Ascending aorta (tissue), 2 donors: Measurements from ENCODE around the gene TMEM132D. TPM values are rescaled to one million over a fixed set of nuclear protein-coding genes. Genes with fewer than 3 reads are reported as not detected.

Source experiments
- DNase-seq, 2 donors: peaks; one replicate each; pipeline ENCODE4 v3.0.0-alpha.2; 2019; ENCODE audit warnings: low spot score in 2 of 2
- H3K27ac ChIP-seq, 2 donors: fragments of 200-600 bp; sonication (generic); one replicate each; pipeline ENCODE4 v1.5.1; 2016 to 2017; ENCODE audit warnings: mild to moderate bottlenecking in 1 of 2
- H3K27me3 ChIP-seq: fragments of 200-600 bp; sonication (generic); one replicate; pipeline ENCODE4 v1.5.1; 2017
- H3K36me3 ChIP-seq, 2 donors: fragments of 200-600 bp; sonication (generic); one replicate each; pipeline ENCODE4 v1.5.1; 2016
- H3K4me1 ChIP-seq, 2 donors: fragments of 200-600 bp; sonication (generic); one replicate each; pipeline ENCODE4 v1.5.1; 2016 to 2017; ENCODE audit warnings: mild to moderate bottlenecking in 1 of 2
- H3K4me3 ChIP-seq, 2 donors: fragments of 200-600 bp; sonication (generic); one replicate each; pipeline ENCODE4 v1.5.1; 2016 to 2017; ENCODE audit warnings: mild to moderate bottlenecking in 1 of 2
- H3K9me3 ChIP-seq, 2 donors: fragments of 200-600 bp; sonication (generic); one replicate each; pipeline ENCODE4 v1.5.1; 2016
- intact Hi-C: fragments of 100-400 bp; cut with DNase I; formaldehyde crosslinking; loops from one replicate; pipeline ENCODE4 v1.15.1; 2023
- total RNA-seq: library from RNA; depleted of rRNA; stranded (reverse); fragments of >200 nt; gene quantifications from one replicate; pipeline ENCODE4 v1.1.0, GENCODE V29; 2016
- TF ChIP-seq, protein P1 (sequence below), 3 experiments: fragments of 200-600 bp in 2 of 3; fragments of 450-650 bp in 1 of 3; sonication (generic) in 2 of 3; IDR thresholded peaks; one replicate each; pipeline ENCODE4 v1.5.1; 2016 to 2019; ENCODE audit warnings: antibody characterized with exemption in 3 of 3, mild to moderate bottlenecking in 1 of 3, moderate library complexity in 1 of 3

TMEM132D gene
- total RNA-seq, 1 donor from 2014 or later = not detected

DNA sequence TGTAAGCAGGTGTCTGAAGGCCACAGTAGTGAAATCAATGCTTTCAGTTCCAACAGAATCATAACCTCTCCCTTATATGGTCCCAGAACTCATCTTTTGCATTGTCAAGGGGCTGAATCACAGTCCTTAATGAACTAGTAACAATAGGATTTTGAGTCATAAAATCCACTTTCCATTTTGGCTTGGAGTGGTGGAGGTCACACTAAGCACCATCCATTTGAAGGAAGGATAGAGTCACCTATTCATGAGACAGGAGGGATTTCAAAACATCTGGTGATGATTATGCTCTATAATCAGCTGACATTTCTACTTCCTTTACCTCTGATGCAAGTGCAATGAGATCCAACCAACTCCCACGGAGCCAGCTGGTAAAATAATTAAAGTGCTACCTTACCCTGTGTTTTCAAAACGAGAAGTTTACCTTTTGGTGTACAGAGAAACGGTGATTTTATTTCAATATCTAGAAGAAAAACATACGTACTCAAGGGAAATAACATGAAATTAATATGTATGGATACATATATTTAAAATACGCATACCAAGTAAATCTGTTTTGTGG is 59.1 kb downstream of the TMEM132D start:
- Histone ChIP-seq H3K4me3 (no peak overlapping the region), H3K4me1 (no peaks in the 10 kb centered on the region), H3K27ac (no peak overlapping the region), H3K36me3 (no peaks in the 10 kb centered on the region), H3K9me3 (no peaks in the 10 kb centered on the region), H3K27me3 (no peaks in the 10 kb centered on the region)
- intact Hi-C loops = no loop called here
- TF ChIP-seq, protein P1, sequence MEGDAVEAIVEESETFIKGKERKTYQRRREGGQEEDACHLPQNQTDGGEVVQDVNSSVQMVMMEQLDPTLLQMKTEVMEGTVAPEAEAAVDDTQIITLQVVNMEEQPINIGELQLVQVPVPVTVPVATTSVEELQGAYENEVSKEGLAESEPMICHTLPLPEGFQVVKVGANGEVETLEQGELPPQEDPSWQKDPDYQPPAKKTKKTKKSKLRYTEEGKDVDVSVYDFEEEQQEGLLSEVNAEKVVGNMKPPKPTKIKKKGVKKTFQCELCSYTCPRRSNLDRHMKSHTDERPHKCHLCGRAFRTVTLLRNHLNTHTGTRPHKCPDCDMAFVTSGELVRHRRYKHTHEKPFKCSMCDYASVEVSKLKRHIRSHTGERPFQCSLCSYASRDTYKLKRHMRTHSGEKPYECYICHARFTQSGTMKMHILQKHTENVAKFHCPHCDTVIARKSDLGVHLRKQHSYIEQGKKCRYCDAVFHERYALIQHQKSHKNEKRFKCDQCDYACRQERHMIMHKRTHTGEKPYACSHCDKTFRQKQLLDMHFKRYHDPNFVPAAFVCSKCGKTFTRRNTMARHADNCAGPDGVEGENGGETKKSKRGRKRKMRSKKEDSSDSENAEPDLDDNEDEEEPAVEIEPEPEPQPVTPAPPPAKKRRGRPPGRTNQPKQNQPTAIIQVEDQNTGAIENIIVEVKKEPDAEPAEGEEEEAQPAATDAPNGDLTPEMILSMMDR (IDR thresholded peaks at IDR 0.05) = no peak
- no peak for DNase-seq

DNA sequence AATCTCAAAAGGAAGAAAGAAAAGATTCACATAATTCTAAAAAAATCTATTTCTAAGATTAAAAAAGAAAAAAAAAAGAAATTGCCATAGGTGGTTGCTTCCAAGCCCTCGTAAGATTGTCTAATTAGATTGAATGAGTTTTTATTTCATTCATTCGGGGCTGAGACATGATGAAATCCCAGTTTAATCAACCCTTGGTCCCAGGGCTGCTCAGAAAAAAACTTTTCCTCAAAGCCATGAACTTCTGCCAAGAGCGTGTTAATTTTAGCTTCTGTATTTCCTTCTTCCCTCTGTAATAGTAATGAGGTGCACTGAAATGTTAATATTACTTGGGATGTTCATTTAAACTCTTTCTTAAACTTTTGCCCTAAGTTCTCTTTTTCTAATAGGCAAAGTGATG is 62.6 kb downstream of the TMEM132D start:
- DNase-seq = no peak
- intact Hi-C loops = no loop called here
- no peak overlapping the region for H3K27ac ChIP-seq
- TF ChIP-seq, protein P1 (IDR thresholded peaks at IDR 0.05) = no peak
- no peaks in the 10 kb centered on the region for H3K36me3 ChIP-seq
- no peaks in the 10 kb centered on the region for H3K9me3 ChIP-seq
- no peak overlapping the region for H3K4me3 ChIP-seq
- no peaks in the 10 kb centered on the region for H3K27me3 ChIP-seq
- H3K4me1 ChIP-seq = no peaks in the 10 kb centered on the region

DNA sequence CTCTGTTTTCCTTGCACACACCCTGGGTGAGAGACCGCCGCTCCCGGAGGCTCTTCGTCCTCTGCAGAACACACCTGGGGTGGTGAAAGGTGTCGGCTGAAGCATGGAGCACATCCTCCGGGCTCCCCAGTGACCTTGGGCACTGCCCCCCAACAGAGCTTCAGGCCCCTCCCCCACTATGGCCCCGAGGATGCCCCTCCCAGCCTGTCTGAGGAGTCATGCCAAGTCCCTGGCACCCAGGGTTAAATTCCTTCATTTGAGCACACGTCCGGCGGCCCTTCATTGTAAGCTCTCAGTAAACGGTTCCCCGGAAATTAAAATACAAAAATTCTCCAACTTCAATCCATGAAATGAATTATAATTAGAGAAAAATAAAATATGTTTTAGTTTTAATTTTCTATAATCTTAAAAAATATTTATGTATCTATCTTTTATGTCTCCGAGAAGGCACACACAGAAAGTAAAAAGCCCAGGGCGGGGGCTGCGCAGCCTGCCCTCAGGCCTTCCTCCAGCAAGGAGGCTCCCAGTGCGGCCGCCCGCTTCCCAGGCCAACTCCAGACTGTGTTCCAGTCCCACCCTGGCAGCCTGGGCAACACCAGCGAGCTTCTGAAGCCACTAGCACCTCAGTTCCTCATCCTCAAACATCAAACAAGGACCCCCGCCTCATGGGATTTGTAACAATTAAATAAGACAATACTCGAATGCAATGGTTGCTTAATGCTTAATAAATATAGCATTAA is 63.5 kb downstream of the TMEM132D start:
- TF ChIP-seq, protein P1 (IDR thresholded peaks at IDR 0.05) = no peak
- intact Hi-C loops = no loop called here
- no peak overlapping the region for H3K4me3 ChIP-seq

DNA sequence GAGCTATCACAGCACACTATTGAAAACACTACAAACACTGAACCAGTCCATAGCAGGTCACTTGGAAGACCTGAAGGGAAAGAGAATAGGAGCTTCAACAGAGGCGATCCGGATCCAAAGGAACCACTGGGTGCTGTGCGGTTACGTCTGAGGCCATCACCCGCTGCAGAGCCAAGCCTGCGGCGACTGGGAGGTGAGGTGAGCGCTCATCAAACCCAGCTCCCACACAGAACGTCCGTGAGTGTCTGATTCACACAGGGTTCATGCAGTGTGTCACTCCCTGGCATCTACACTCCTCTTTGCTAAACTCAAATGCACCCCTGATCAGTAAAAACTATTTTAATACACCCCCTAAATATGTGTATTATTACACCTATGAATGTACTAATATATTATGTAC is 64.1 kb downstream of the TMEM132D start:
- no peak overlapping the region for H3K4me3 ChIP-seq
- H3K27ac ChIP-seq = no peak overlapping the region
- TF ChIP-seq, protein P1 (IDR thresholded peaks at IDR 0.05) = no peak
- H3K4me1 ChIP-seq = no peaks in the 10 kb centered on the region
- no peaks in the 10 kb centered on the region for H3K36me3 ChIP-seq
- DNase-seq = no peak
- intact Hi-C loops = no loop called here
- no peaks in the 10 kb centered on the region for H3K9me3 ChIP-seq
- H3K27me3 ChIP-seq = no peaks in the 10 kb centered on the region

More for the DNA sequence above, 63.5 kb downstream of the TMEM132D start:
- Histone ChIP-seq H3K9me3 (no peaks in the 10 kb centered on the region), H3K4me1 (no peaks in the 10 kb centered on the region), H3K36me3 (no peaks in the 10 kb centered on the region), H3K27me3 (no peaks in the 10 kb centered on the region), H3K27ac (no peak overlapping the region)
- DNase-seq = no peak

DNA sequence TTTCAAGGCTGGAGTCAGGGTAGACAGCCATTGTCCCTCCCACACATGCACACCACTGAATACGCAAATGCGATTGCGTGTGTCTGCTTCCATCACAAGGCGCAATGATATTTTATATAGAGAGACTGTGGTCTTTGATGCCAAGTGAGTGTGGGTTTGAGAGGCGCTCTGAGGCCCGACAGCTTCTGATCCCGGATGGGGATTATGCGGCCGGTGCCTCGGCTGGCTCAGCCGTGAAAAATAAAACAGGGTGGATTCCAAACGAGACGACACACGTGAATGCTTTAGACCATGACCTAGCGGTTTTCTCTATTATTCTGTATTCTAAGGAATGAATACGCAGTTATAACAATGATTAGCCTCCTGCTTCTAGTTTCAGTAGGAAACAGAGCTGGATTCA is 72.5 kb downstream of the TMEM132D start:
- Histone ChIP-seq H3K4me1 (no peaks in the 10 kb centered on the region), H3K36me3 (no peaks in the 10 kb centered on the region), H3K27ac (no peak overlapping the region), H3K27me3 (no peaks in the 10 kb centered on the region), H3K9me3 (no peaks in the 10 kb centered on the region), H3K4me3 (no peak overlapping the region)
- intact Hi-C loops = no loop called here
- DNase-seq = no peak
- TF ChIP-seq, protein P1 (IDR thresholded peaks at IDR 0.05) = no peak
